ENCODE measurements around the gene CCDC38.

The CCDC38 gene

GRCh38 chr12:95836630-95837239, 105.7 kb downstream of the CCDC38 start:
- Histone ChIP-seq H3K27ac (ENCODE audit: low read depth, low read length) (no peak overlapping the region), H3K4me3 (ENCODE audit: low read depth, low read length) (no peak overlapping the region), H3K9ac (ENCODE audit: low read depth, low read length) (no peak overlapping the region), H3K9me3 (ENCODE audit: control insufficient read depth, insufficient read depth, low read length) (no peaks in the 10 kb centered on the region), H3K36me3 (ENCODE audit: control insufficient read depth, insufficient read depth, low read length) (no peaks in the 10 kb centered on the region), H3K27me3 (ENCODE audit: control insufficient read depth, insufficient read depth, low read length) (no peaks in the 10 kb centered on the region), H3K4me1 (ENCODE audit: control insufficient read depth, insufficient read depth, low read length) (peaks cover 4% of the 10 kb centered on the region; the same call in 1 of the 2 replicates)

- Histone ChIP-seq H3K27me3 (ENCODE audit: control insufficient read depth, insufficient read depth, low read length) (no peaks in the 10 kb centered on the region), H3K4me1 (ENCODE audit: control insufficient read depth, insufficient read depth, low read length) (peaks cover 4% of the 10 kb centered on the region; the same call in 1 of the 2 replicates), H3K27ac (ENCODE audit: low read depth, low read length) (no peak overlapping the region), H3K36me3 (ENCODE audit: control insufficient read depth, insufficient read depth, low read length) (no peaks in the 10 kb centered on the region), H3K9me3 (ENCODE audit: control insufficient read depth, insufficient read depth, low read length) (no peaks in the 10 kb centered on the region), H3K4me3 (ENCODE audit: low read depth, low read length) (no peak overlapping the region), H3K9ac (ENCODE audit: low read depth, low read length) (no peak overlapping the region)
Measured at GRCh38 chr12:95836185-95836609, 106.2 kb downstream of the CCDC38 start.

GRCh38 chr12:95834572-95834971, 107.8 kb downstream of the CCDC38 start:
- H3K36me3 ChIP-seq (ENCODE audit: control insufficient read depth, insufficient read depth, low read length), result no peaks in the 10 kb centered on the region
- no peak overlapping the region for H3K27ac ChIP-seq (ENCODE audit: low read depth, low read length)
- H3K4me1 ChIP-seq (ENCODE audit: control insufficient read depth, insufficient read depth, low read length), result peaks cover 4% of the 10 kb centered on the region; the same call in 1 of the 2 replicates
- no peak overlapping the region for H3K4me3 ChIP-seq (ENCODE audit: low read depth, low read length)
- no peaks in the 10 kb centered on the region for H3K9me3 ChIP-seq (ENCODE audit: control insufficient read depth, insufficient read depth, low read length)
- H3K9ac ChIP-seq (ENCODE audit: low read depth, low read length), result no peak overlapping the region
- H3K27me3 ChIP-seq (ENCODE audit: control insufficient read depth, insufficient read depth, low read length), result no peaks in the 10 kb centered on the region

GRCh38 chr12:95830335-95831089, 111.9 kb downstream of the CCDC38 start:
- Histone ChIP-seq H3K36me3 (ENCODE audit: control insufficient read depth, insufficient read depth, low read length) (no peaks in the 10 kb centered on the region), H3K4me1 (ENCODE audit: control insufficient read depth, insufficient read depth, low read length) (peaks cover 11% of the 10 kb centered on the region), H3K27ac (ENCODE audit: low read depth, low read length) (no peak overlapping the region), H3K27me3 (ENCODE audit: control insufficient read depth, insufficient read depth, low read length) (no peaks in the 10 kb centered on the region), H3K9me3 (ENCODE audit: control insufficient read depth, insufficient read depth, low read length) (no peaks in the 10 kb centered on the region), H3K4me3 (ENCODE audit: low read depth, low read length) (no peak overlapping the region), H3K9ac (ENCODE audit: low read depth, low read length) (no peak overlapping the region)

GRCh38 chr12:95829395-95829794, 113.0 kb downstream of the CCDC38 start:
- H3K9ac ChIP-seq (ENCODE audit: low read depth, low read length), result no peak overlapping the region
- no peak overlapping the region for H3K27ac ChIP-seq (ENCODE audit: low read depth, low read length)
- H3K36me3 ChIP-seq (ENCODE audit: control insufficient read depth, insufficient read depth, low read length), result no peaks in the 10 kb centered on the region
- no peaks in the 10 kb centered on the region for H3K27me3 ChIP-seq (ENCODE audit: control insufficient read depth, insufficient read depth, low read length)
- H3K4me1 ChIP-seq (ENCODE audit: control insufficient read depth, insufficient read depth, low read length), result peaks cover 11% of the 10 kb centered on the region
- H3K4me3 ChIP-seq (ENCODE audit: low read depth, low read length), result no peak overlapping the region
- H3K9me3 ChIP-seq (ENCODE audit: control insufficient read depth, insufficient read depth, low read length), result no peaks in the 10 kb centered on the region

- Histone ChIP-seq H3K36me3 (ENCODE audit: control insufficient read depth, insufficient read depth, low read length) (no peaks in the 10 kb centered on the region), H3K9me3 (ENCODE audit: control insufficient read depth, insufficient read depth, low read length) (no peaks in the 10 kb centered on the region), H3K27ac (ENCODE audit: low read depth, low read length) (no peak overlapping the region), H3K4me1 (ENCODE audit: control insufficient read depth, insufficient read depth, low read length) (no peaks in the 10 kb centered on the region), H3K27me3 (ENCODE audit: control insufficient read depth, insufficient read depth, low read length) (no peaks in the 10 kb centered on the region), H3K9ac (ENCODE audit: low read depth, low read length) (no peak overlapping the region), H3K4me3 (ENCODE audit: low read depth, low read length) (no peak overlapping the region)
Measured at GRCh38 chr12:95820096-95820703, 122.2 kb downstream of the CCDC38 start.

All from HUES48 (cell line).